CD4-positive, alpha-beta T cell (primary cell): ENCODE measurements around the gene ZMAT3. TPM values are rescaled to one million over a fixed set of nuclear protein-coding genes. Genes with fewer than 3 reads are reported as not detected.

ENCODE experiments used
- ATAC-seq: fragments of 200-7000 bp; cut with Tn5 transposase; one replicate; pipeline ENCODE4 v1.10.0; 2022; ENCODE audit warnings: mild to moderate bottlenecking; ENCODE audit not compliant: poor library complexity
- CTCF ChIA-PET: fragments of 350-600 bp; sonication (Branson Sonifier 250); formaldehyde crosslinking; loops from one replicate; lab custom pipeline; 2021; ENCODE audit warnings: antibody characterized with exemption, inconsistent platforms; lab: Charles Lee
- POLR2A ChIA-PET: fragments of 350-600 bp; sonication (Branson Sonifier 250); formaldehyde crosslinking; loops from one replicate; lab custom pipeline; 2021; ENCODE audit warnings: antibody characterized with exemption, inconsistent platforms; lab: Charles Lee
- DNase-seq, 14 experiments: peaks; one replicate each; pipeline ENCODE4 v3.0.0-alpha.2; 2013 to 2020; ENCODE audit warnings: mixed read lengths in 2 of 14
- H3K27ac ChIP-seq, 2 donors: one replicate each; pipeline versions ENCODE4 v1.5.1 to v1.7.0; 2013; ENCODE audit warnings: low read length in 2 of 2, low read depth in 1 of 2, mild to moderate bottlenecking in 1 of 2
- H3K27me3 ChIP-seq, 2 experiments: 1 replicate in 1 of 2; 2 replicates in 1 of 2; pipeline versions ENCODE4 v1.6.1 to v1.7.0; 2013; ENCODE audit warnings: low read length in 2 of 2, control low read depth in 1 of 2, mild to moderate bottlenecking in 1 of 2, moderate library complexity in 1 of 2; ENCODE audit not compliant: insufficient read depth in 2 of 2, control insufficient read depth in 1 of 2
- H3K36me3 ChIP-seq: one replicate; pipeline ENCODE4 v1.6.1; 2013; ENCODE audit warnings: low read length, control low read depth; ENCODE audit not compliant: insufficient read depth
- H3K4me1 ChIP-seq: one replicate; pipeline ENCODE4 v1.6.1; 2013; ENCODE audit warnings: low read length, control low read depth; ENCODE audit not compliant: insufficient read depth
- H3K4me3 ChIP-seq: one replicate; pipeline ENCODE4 v1.5.1; 2013; ENCODE audit warnings: mild to moderate bottlenecking, low read length, moderate library complexity
- H3K9me3 ChIP-seq, 2 experiments: 1 replicate in 1 of 2; 2 replicates in 1 of 2; pipeline versions ENCODE4 v1.6.1 to v1.7.0; 2013; ENCODE audit warnings: low read length in 2 of 2, mild to moderate bottlenecking in 2 of 2, control low read depth in 1 of 2, moderate library complexity in 1 of 2; ENCODE audit not compliant: control insufficient read depth in 1 of 2, insufficient read depth in 1 of 2
- H3K27ac Mint-ChIP-seq: one replicate; pipeline ENCODE4 v1.8.0; 2020; ENCODE audit warnings: mixed read lengths
- H3K27me3 Mint-ChIP-seq: one replicate; pipeline ENCODE4 v1.8.0; 2021; ENCODE audit warnings: mixed read lengths
- H3K36me3 Mint-ChIP-seq: one replicate; pipeline ENCODE4 v1.8.0; 2021; ENCODE audit warnings: low read depth, mixed read lengths
- H3K4me1 Mint-ChIP-seq: one replicate; pipeline ENCODE4 v1.8.0; 2021; ENCODE audit warnings: low read depth, mixed read lengths
- H3K4me3 Mint-ChIP-seq: one replicate; pipeline ENCODE4 v1.8.0; 2020; ENCODE audit warnings: mild to moderate bottlenecking, mixed read lengths
- H3K9me3 Mint-ChIP-seq: one replicate; pipeline ENCODE4 v1.8.0; 2020; ENCODE audit warnings: mixed read lengths
- intact Hi-C, 2 experiments: fragments of 100-400 bp; cut with DNase I in 1 of 2; cut with micrococcal nuclease in 1 of 2; formaldehyde crosslinking; loops; one replicate each; pipeline versions ENCODE4 v1.15.1 to v1.9.0; 2023 to 2025; cut with DNase I, micrococcal nuclease
- total RNA-seq, 174 experiments: library from RNA in 2 of 174; stranded (reverse) in 2 of 174; gene quantifications; one replicate each; pipeline ENCODE4 v1.2.3 and lab custom pipeline; 2021 to 2026
- TF ChIP-seq, protein P1 (sequence below): fragments of 200-600 bp; IDR thresholded peaks from one replicate; pipeline ENCODE4 v1.8.0; 2022; ENCODE audit warnings: antibody characterized with exemption, mild to moderate bottlenecking

Gene ZMAT3
- total RNA-seq, 2 experiments from 2014 or later, result 10.2 to 13.0 TPM

DNA sequence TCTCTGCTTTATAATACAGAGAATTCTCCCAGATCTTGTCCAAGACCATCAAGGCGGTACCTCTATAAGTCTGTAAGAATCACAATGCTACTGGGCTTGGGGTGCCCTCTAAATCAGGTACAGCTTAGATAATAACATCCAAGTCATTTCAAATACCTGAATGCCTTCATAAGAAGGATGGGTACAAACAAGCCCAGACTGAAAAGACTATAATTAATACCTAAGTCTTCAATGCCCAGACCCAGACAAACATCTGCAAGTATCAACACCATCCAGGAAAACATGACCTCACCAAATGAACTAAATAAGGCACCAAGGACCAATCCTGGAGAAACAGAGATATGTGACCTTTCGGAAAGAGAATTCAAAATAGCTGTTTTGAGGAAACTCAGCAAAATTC, 65.9 kb downstream of the ZMAT3 start:
- Mint-ChIP-seq H3K4me3 (no peak overlapping the region), H3K4me1 (no peaks in the 10 kb centered on the region), H3K36me3 (no peaks in the 10 kb centered on the region), H3K27ac (no peak overlapping the region), H3K27me3 (peaks cover 4% of the 10 kb centered on the region), H3K9me3 (no peaks in the 10 kb centered on the region)
- DNase-seq (no peak), ATAC-seq (no peak)
- no peaks in the 10 kb centered on the region for H3K4me1 ChIP-seq
- H3K27me3 ChIP-seq, result no peaks in the 10 kb centered on the region
- H3K27ac ChIP-seq, result no peak overlapping the region
- intact Hi-C loops, result no loop called here
- ChIA-PET POLR2A (no interaction called here), CTCF (no interaction called here)
- TF ChIP-seq, protein P1, sequence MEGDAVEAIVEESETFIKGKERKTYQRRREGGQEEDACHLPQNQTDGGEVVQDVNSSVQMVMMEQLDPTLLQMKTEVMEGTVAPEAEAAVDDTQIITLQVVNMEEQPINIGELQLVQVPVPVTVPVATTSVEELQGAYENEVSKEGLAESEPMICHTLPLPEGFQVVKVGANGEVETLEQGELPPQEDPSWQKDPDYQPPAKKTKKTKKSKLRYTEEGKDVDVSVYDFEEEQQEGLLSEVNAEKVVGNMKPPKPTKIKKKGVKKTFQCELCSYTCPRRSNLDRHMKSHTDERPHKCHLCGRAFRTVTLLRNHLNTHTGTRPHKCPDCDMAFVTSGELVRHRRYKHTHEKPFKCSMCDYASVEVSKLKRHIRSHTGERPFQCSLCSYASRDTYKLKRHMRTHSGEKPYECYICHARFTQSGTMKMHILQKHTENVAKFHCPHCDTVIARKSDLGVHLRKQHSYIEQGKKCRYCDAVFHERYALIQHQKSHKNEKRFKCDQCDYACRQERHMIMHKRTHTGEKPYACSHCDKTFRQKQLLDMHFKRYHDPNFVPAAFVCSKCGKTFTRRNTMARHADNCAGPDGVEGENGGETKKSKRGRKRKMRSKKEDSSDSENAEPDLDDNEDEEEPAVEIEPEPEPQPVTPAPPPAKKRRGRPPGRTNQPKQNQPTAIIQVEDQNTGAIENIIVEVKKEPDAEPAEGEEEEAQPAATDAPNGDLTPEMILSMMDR, result no peak
- no peaks in the 10 kb centered on the region for H3K36me3 ChIP-seq
- H3K4me3 ChIP-seq, result no peak overlapping the region
- H3K9me3 ChIP-seq, result no peaks in the 10 kb centered on the region

DNA sequence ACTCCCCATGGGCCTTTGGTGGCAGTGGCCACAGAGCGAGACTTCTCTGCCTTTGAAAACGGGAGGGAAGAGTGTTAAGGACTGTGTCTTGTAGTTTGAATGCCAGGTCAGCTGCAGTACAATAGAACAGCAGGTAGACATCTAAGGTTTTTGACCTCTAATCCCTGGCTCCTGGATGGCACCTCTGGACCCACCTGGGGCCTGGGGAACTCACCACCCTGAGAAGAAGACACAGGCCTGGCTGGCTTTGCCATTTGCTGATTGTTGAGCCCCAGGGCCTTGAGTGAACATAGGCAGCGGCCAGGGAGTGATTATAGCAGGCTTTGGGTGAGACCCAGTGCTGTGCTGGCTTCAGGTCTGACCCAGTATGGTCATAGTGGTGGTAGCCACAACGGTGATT, 66.4 kb downstream of the ZMAT3 start:
- no peaks in the 10 kb centered on the region for H3K4me1 ChIP-seq
- H3K27ac ChIP-seq, result no peak overlapping the region
- Mint-ChIP-seq H3K27me3 (peaks cover 4% of the 10 kb centered on the region), H3K36me3 (no peaks in the 10 kb centered on the region), H3K27ac (no peak overlapping the region), H3K9me3 (no peaks in the 10 kb centered on the region), H3K4me1 (no peaks in the 10 kb centered on the region), H3K4me3 (no peak overlapping the region)
- no peak overlapping the region for H3K4me3 ChIP-seq
- no peak for ATAC-seq
- H3K27me3 ChIP-seq, result no peaks in the 10 kb centered on the region
- no peaks in the 10 kb centered on the region for H3K9me3 ChIP-seq
- TF ChIP-seq, protein P1, result no peak
- intact Hi-C loops, result no loop called here
- ChIA-PET POLR2A (no interaction called here), CTCF (no interaction called here)
- H3K36me3 ChIP-seq, result no peaks in the 10 kb centered on the region
- DNase-seq, result no peak

DNA sequence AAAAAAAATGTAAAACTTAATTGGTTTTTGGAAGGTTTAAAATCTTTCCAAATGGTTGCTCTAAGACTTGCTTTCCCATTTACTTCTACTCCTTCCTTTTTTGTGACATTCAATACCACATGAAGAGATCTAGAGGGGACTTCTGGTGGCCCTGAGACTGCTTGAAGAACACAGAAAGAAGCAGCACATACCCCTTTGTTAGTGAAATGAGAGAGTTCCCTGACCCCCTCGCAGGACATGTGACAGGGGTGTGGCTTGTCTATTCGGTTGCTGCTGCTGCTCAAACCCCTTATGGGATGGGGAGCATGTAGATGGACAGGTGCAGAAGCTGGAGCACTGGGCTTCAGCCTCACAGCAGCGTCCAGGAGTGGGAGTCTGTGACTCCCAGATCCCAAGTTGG, 71.0 kb downstream of the ZMAT3 start:
- no peak for ATAC-seq
- H3K36me3 ChIP-seq, result no peaks in the 10 kb centered on the region
- H3K27me3 ChIP-seq, result no peaks in the 10 kb centered on the region
- Mint-ChIP-seq H3K27me3 (peaks cover 2% of the 10 kb centered on the region), H3K4me3 (no peak overlapping the region), H3K27ac (no peak overlapping the region), H3K9me3 (no peaks in the 10 kb centered on the region), H3K36me3 (peaks cover 11% of the 10 kb centered on the region), H3K4me1 (no peaks in the 10 kb centered on the region)
- no peak overlapping the region for H3K27ac ChIP-seq
- TF ChIP-seq, protein P1, result no peak
- POLR2A ChIA-PET, result no interaction called here
- H3K4me3 ChIP-seq, result no peak overlapping the region
- no peak for DNase-seq
- intact Hi-C loops, result no loop called here
- H3K4me1 ChIP-seq, result no peaks in the 10 kb centered on the region
- CTCF ChIA-PET, result no interaction called here
- H3K9me3 ChIP-seq, result no peaks in the 10 kb centered on the region
